ENCODE results near the gene HOXD9. TPM values are rescaled to one million over a fixed set of nuclear protein-coding genes. Genes with fewer than 3 reads are reported as not detected.

Gene HOXD9
- total RNA-seq, 4 donors from 2014 or later, result 3.8 to 78.1 (median 46.4) TPM

DNA sequence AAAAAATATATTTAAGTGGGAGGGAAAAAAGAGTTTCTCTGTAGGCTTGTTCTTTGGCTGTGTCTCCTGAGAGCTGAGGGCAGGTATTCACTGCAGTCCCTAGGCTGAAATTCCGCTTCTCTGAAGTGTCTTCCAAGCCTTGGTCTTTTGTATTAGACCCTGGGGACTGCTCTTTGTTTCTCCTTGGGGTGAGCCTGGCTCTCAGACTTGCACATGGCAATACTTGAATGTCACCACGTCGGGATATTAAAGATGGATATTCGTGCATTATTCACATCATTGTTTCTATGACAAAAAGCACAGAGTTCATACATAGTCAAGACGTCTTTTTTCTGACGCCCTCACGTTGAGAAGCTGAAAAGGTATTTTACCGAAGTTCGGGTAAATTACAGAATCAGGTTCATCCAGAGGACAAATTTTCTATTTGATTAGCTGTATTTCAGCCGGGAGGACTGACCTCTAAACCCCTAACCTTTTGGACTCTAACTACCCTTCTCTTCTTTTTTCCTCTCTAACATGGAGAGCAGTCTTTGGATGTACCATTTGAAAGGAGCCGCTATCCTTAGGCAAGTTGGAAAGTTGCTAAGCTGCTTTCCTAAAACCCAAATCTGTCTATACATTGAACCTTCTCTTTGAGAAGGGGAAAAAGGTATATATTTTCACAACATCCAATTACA lies 32.2 kb downstream of the HOXD9 start:
- Histone ChIP-seq H3K27me3 (no peaks in the 10 kb centered on the region), H3K36me3 (no peaks in the 10 kb centered on the region), H3K9me3 (no peaks in the 10 kb centered on the region), H3K4me3 (no peak overlapping the region), H3K4me1 (no peaks in the 10 kb centered on the region), H3K27ac (peak overlapping the region in 1 of 2 donors; percentile 83)
- DNase-seq, result no peak
- no peak for TF ChIP-seq POLR2A (IDR thresholded peaks at IDR 0.05)
- TF ChIP-seq, protein P1, sequence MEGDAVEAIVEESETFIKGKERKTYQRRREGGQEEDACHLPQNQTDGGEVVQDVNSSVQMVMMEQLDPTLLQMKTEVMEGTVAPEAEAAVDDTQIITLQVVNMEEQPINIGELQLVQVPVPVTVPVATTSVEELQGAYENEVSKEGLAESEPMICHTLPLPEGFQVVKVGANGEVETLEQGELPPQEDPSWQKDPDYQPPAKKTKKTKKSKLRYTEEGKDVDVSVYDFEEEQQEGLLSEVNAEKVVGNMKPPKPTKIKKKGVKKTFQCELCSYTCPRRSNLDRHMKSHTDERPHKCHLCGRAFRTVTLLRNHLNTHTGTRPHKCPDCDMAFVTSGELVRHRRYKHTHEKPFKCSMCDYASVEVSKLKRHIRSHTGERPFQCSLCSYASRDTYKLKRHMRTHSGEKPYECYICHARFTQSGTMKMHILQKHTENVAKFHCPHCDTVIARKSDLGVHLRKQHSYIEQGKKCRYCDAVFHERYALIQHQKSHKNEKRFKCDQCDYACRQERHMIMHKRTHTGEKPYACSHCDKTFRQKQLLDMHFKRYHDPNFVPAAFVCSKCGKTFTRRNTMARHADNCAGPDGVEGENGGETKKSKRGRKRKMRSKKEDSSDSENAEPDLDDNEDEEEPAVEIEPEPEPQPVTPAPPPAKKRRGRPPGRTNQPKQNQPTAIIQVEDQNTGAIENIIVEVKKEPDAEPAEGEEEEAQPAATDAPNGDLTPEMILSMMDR (IDR thresholded peaks at IDR 0.05), result no peak
- intact Hi-C loops (cut with DNase I; ENCODE audit: low total_unique reads), result no loop called here

DNA sequence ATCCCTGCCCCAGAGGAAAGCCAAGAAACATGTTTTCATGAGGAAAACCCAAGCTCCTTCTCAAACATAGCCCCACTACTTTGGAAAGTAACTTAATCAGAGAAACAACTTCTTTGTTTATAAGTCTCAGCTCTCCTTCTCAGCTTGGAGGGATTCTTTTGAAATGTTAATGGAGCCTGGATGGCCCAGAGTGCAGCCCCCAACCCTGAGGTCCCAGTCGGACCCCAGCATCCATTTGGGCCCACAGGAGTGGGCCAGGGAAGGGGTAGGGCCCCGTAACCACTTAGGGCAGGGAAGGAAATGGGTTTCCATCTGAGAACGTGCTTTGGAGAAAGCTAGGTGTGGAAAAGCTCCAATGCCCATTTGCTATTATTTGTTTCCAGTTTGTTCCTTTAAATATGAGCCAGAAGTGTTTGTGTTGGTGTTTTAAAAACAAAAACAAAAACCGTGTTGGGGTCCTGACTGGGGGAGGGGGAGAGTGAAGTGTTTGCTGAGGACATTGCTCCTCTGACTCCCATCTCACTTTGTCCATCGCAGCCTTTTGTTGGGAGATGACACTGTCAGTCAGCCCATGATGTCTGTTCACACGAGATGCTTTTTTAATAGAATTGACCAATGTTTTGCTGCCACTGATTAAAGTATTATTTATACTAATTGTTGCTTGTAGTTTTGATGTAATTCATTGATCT lies 33.0 kb downstream of the HOXD9 start:
- TF ChIP-seq, protein P1 (IDR thresholded peaks at IDR 0.05), result no peak
- no peak for TF ChIP-seq POLR2A (IDR thresholded peaks at IDR 0.05)
- Histone ChIP-seq H3K4me1 (no peaks in the 10 kb centered on the region), H3K9me3 (no peaks in the 10 kb centered on the region), H3K27ac (peak overlapping the region in 1 of 2 donors; percentile 83), H3K4me3 (no peak overlapping the region), H3K27me3 (no peaks in the 10 kb centered on the region), H3K36me3 (no peaks in the 10 kb centered on the region)
- intact Hi-C loops (cut with DNase I; ENCODE audit: low total_unique reads), result no loop called here
- DNase-seq, result no peak

DNA sequence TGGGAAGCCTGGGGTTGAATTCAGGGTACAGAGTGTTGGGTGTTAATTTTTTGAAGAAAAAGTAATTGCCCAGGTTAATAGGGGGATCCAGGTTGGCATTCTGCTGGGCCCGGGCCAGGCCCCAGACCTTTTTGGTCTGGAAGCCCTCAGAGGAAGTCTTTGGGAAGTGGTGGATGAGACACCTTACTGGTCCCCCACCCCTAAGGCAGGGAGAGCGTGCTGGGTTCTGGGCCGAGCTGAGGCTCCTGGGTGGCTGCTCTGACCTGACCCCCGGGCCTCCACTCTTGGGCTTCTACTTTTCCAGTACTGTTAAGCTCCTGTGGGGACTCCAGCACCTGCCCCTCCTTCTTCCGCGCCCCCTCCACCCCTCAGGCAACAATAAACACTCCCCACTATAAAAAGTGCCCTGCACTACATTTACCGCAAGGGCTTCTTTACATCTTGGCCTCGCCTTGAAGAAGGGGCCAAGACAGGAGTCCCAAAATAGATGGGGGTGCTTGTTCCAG lies 33.8 kb downstream of the HOXD9 start:
- H3K4me1 ChIP-seq, result no peaks in the 10 kb centered on the region
- no peaks in the 10 kb centered on the region for H3K27me3 ChIP-seq
- no peak overlapping the region for H3K4me3 ChIP-seq
- H3K9me3 ChIP-seq, result no peaks in the 10 kb centered on the region
- peak overlapping the region; percentile 82 to 83 for H3K27ac ChIP-seq
- DNase-seq, result no peak
- no peak for TF ChIP-seq POLR2A (IDR thresholded peaks at IDR 0.05)
- TF ChIP-seq, protein P1 (IDR thresholded peaks at IDR 0.05), result no peak
- intact Hi-C loops (cut with DNase I; ENCODE audit: low total_unique reads), result no loop called here
- H3K36me3 ChIP-seq, result no peaks in the 10 kb centered on the region

DNA sequence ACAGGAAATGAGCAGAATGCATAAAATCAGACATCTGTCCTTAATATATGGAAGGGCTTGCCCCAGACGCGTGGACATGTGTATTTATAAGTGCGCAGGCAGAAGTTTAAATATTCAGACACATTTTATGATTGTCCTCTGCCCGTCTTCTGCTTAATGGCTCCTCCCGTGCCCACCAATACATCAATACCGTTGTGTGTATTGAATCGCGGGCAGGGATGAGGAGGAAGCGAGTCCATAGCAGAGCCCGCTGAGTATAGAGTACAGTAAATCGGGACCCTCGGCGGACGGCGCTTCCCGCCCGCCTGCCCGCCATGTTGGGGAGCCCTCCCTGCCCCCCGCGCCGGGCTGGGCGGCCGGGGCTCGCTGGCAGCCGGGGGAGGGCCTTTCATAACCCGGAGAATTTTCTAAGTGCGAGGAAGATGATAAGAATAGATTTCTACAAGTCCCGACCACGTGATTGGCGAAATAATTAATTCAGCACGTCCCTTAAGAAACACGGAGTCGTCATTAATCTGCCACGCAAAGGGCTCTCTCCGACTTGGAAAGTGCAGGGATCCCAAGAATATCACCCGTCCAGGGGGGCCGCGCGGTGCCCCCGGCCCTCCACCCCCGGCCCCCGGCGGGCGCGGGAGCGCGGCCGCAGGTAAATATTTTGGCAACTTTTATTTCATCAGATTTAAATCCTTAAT lies 34.4 kb downstream of the HOXD9 start, which contains the start of gene HOXD3:
TSS of gene HOXD3 (plus strand) at position 501 of the 692 bp plus-strand sequence. CDS start 11,808 bp downstream, outside the sequence.
- H3K27me3 ChIP-seq, result no peaks in the 10 kb centered on the region
- no peaks in the 10 kb centered on the region for H3K9me3 ChIP-seq
- no peaks in the 10 kb centered on the region for H3K4me1 ChIP-seq
- TF ChIP-seq, protein P1 (IDR thresholded peaks at IDR 0.05), result no peak
- TF ChIP-seq POLR2A (IDR thresholded peaks at IDR 0.05), result no peak
- peak within 1 kb of the TSS; percentile 82 to 83 for H3K27ac ChIP-seq
- peak within 1 kb of the TSS; percentile 6 to 38 for H3K4me3 ChIP-seq
- intact Hi-C loops (cut with DNase I; ENCODE audit: low total_unique reads), result no loop called here
- DNase-seq, result no peak
- H3K36me3 ChIP-seq, result no peaks in the 10 kb centered on the region
